LHCN-M2 (cell line): ENCODE measurements around the gene RAB44. TPM values are rescaled to one million over a fixed set of nuclear protein-coding genes. Genes with fewer than 3 reads are reported as not detected.
A peak's percentile ranks its signal among the peaks of the same experiment; 100 is the strongest.

Experiments used
- DNase-seq: peaks from one replicate; pipeline ENCODE4 v3.0.0-alpha.2; 2012; ENCODE audit warnings: low read depth
- total RNA-seq: library from RNA; depleted of rRNA; stranded (reverse); fragments of >200 nt; gene quantifications from 2 replicates; pipeline ENCODE4 v1.2.3, GENCODE V29; 2014

The RAB44 gene
- total RNA-seq, 1 experiment from 2014 or later = not detected

- DNase-seq = peak; percentile 98
Observed at GRCh38 chr6:36666826-36667591, 30.6 kb upstream of the RAB44 start.

GRCh38 chr6:36668591-36668990 lies 29.0 kb upstream of the RAB44 start:
- DNase-seq = no peak

- no peak for DNase-seq
Observed at GRCh38 chr6:36669002-36669401, 28.6 kb upstream of the RAB44 start.

- no peak for DNase-seq
Observed at GRCh38 chr6:36670271-36670670, 27.4 kb upstream of the RAB44 start.

- DNase-seq = no peak
Observed at GRCh38 chr6:36671687-36672375, 25.8 kb upstream of the RAB44 start.

GRCh38 chr6:36673882-36674281 lies 23.7 kb upstream of the RAB44 start:
- DNase-seq = no peak

- DNase-seq = peak; percentile 70
Observed at GRCh38 chr6:36674942-36675341, 22.7 kb upstream of the RAB44 start.

GRCh38 chr6:36676141-36677058 lies 21.2 kb upstream of the RAB44 start:
- peak; percentile 63 for DNase-seq

- DNase-seq = peak; percentile 44
Observed at GRCh38 chr6:36677059-36677749, 20.4 kb upstream of the RAB44 start.

GRCh38 chr6:36677753-36678487 lies 19.7 kb upstream of the RAB44 start:
- no peak for DNase-seq

GRCh38 chr6:36678488-36679042 lies 19.1 kb upstream of the RAB44 start, which contains the start of gene CDKN1A:
Gene CDKN1A (plus strand): TSS chr6:36678714. CDS start chr6:36684102, 5,388 bp downstream.
- DNase-seq = peak; percentile 96

- DNase-seq = peak; percentile 72
Observed at GRCh38 chr6:36679043-36679833, 18.4 kb upstream of the RAB44 start.

GRCh38 chr6:36682328-36683144 lies 15.1 kb upstream of the RAB44 start:
- peak; percentile 67 for DNase-seq

- no peak for DNase-seq
Observed at GRCh38 chr6:36683145-36683655, 14.4 kb upstream of the RAB44 start.

- DNase-seq = no peak
Observed at GRCh38 chr6:36683656-36684446, 13.8 kb upstream of the RAB44 start.

GRCh38 chr6:36684447-36684812 lies 13.2 kb upstream of the RAB44 start:
- DNase-seq = no peak

GRCh38 chr6:36685166-36685924 lies 12.3 kb upstream of the RAB44 start:
- DNase-seq = no peak
